SU-DHL-6 (cell line): ENCODE measurements around the gene HRG.
"Not testable (repeated sequence)": the region's sequence is repeated elsewhere in the genome, so short reads cannot be mapped to it uniquely, and the experiment has no call there.

Experiments used
- H2AFZ ChIP-seq: fragments of 200-600 bp; sonication (generic); 2 replicates; pipeline ENCODE4 v1.6.1; 2014; ENCODE audit warnings: low read depth, mild to moderate bottlenecking, moderate library complexity, mixed read lengths, antibody characterized with exemption, low read length; ENCODE audit not compliant: severe bottlenecking
- H3F3A ChIP-seq: fragments of 200-600 bp; shearing (Covaris generic); 2 replicates; pipeline ENCODE4 v1.6.0; 2016; ENCODE audit warnings: antibody characterized with exemption, mild to moderate bottlenecking; ENCODE audit not compliant: insufficient read depth
- H3K27ac ChIP-seq: fragments of 200-600 bp; sonication (generic); 2 replicates; pipeline ENCODE4 v1.5.1; 2016; ENCODE audit warnings: low read depth, mild to moderate bottlenecking, low read length, moderate library complexity, mixed read lengths
- H3K27me3 ChIP-seq: fragments of 200-600 bp; sonication (generic), shearing (Covaris generic); 2 replicates; pipeline ENCODE4 v1.6.0; 2014; ENCODE audit warnings: mild to moderate bottlenecking, low read length
- H3K36me3 ChIP-seq: fragments of 200-600 bp; sonication (generic); 2 replicates; pipeline ENCODE4 v1.6.1; 2014; ENCODE audit warnings: mild to moderate bottlenecking, low read length, mixed read lengths
- H3K4me2 ChIP-seq: fragments of 300-600, 200-600 bp; shearing (Covaris generic), sonication (generic); 2 replicates; pipeline ENCODE4 v1.6.0; 2014; ENCODE audit warnings: low read length, low read depth, mild to moderate bottlenecking; ENCODE audit not compliant: poor library complexity, severe bottlenecking
- H3K4me3 ChIP-seq: fragments of 200-600 bp; sonication (generic); 2 replicates; pipeline ENCODE4 v1.5.1; 2014; ENCODE audit warnings: antibody characterized with exemption, low read length, mild to moderate bottlenecking, mixed read lengths; ENCODE audit not compliant: insufficient read depth, poor library complexity, severe bottlenecking
- H3K79me2 ChIP-seq: fragments of 200-600 bp; sonication (generic); 2 replicates; pipeline ENCODE4 v1.6.1; 2014; ENCODE audit warnings: mild to moderate bottlenecking, low read length, moderate library complexity; ENCODE audit not compliant: insufficient read depth
- H3K9ac ChIP-seq: fragments of 200-600 bp; sonication (generic); 2 replicates; pipeline ENCODE4 v1.7.0; 2014; ENCODE audit warnings: mild to moderate bottlenecking, low read length
- H3K9me2 ChIP-seq: fragments of 200-600 bp; sonication (generic); replicated peaks from 2 replicates; pipeline ENCODE4 v1.6.1; 2014; ENCODE audit warnings: low read length; ENCODE audit not compliant: insufficient read depth
- H3K9me3 ChIP-seq: fragments of 200-600 bp; sonication (generic); 2 replicates; pipeline ENCODE4 v1.6.1; 2014; ENCODE audit warnings: low read length, mixed read lengths; ENCODE audit not compliant: insufficient read depth
- H4K20me1 ChIP-seq: fragments of 200-600 bp; sonication (generic); 2 replicates; pipeline ENCODE4 v1.6.1; 2014; ENCODE audit warnings: low read depth, mild to moderate bottlenecking, antibody characterized with exemption, low read length, moderate library complexity, mixed read lengths
- CTCF ChIP-seq: fragments of 200-600 bp; sonication (generic); IDR thresholded peaks from one replicate; pipeline ENCODE4 v1.5.1; 2017; ENCODE audit warnings: antibody characterized with exemption, mild to moderate bottlenecking, low read length, moderate library complexity; ENCODE audit not compliant: insufficient read depth, poor library complexity, severe bottlenecking
- EZH2phosphoT487 ChIP-seq: fragments of 200-600 bp; sonication (generic), shearing (Covaris generic); conservative IDR thresholded peaks from 2 replicates; pipeline ENCODE4 v1.6.1; 2018; ENCODE audit warnings: mild to moderate bottlenecking, antibody characterized with exemption, low read length, moderate library complexity, mixed read lengths

Gene HRG

GRCh38 chr3:186687120-186687651 is 21.4 kb downstream of the HRG start:
- H3K36me3 ChIP-seq, result no peaks in the 10 kb centered on the region
- no peaks in the 10 kb centered on the region for H3K79me2 ChIP-seq
- H3K27ac ChIP-seq, result no peak overlapping the region
- no peaks in the 10 kb centered on the region for H3F3A ChIP-seq
- no peak overlapping the region for H3K4me3 ChIP-seq
- no peak overlapping the region for H3K9ac ChIP-seq
- H3K9me3 ChIP-seq, result peaks cover 8% of the 10 kb centered on the region; the same call in 1 of the 2 replicates
- no peaks in the 10 kb centered on the region for H4K20me1 ChIP-seq
- TF ChIP-seq CTCF, result no peak
- TF ChIP-seq EZH2phosphoT487, result no peak
- no peak overlapping the region for H3K4me2 ChIP-seq
- no peak overlapping the region for H2AFZ ChIP-seq
- no peaks in the 10 kb centered on the region for H3K27me3 ChIP-seq
- no peaks in the 10 kb centered on the region for H3K9me2 ChIP-seq

- not testable (repeated sequence) for H3K9ac ChIP-seq, H4K20me1 ChIP-seq, H3K27ac ChIP-seq, H3K9me3 ChIP-seq, H3K27me3 ChIP-seq, H3K4me2 ChIP-seq, H3K9me2 ChIP-seq, H3K4me3 ChIP-seq, H3K79me2 ChIP-seq, H3K36me3 ChIP-seq, H2AFZ ChIP-seq, H3F3A ChIP-seq
Observed at GRCh38 chr3:186690304-186690703, 24.5 kb downstream of the HRG start.

- Histone ChIP-seq H3K9me3 (no peaks in the 10 kb centered on the region), H3K4me3 (no peak overlapping the region), H3K9me2 (no peaks in the 10 kb centered on the region), H3K79me2 (no peaks in the 10 kb centered on the region), H3K27me3 (no peaks in the 10 kb centered on the region), H3K9ac (no peak overlapping the region), H3K4me2 (no peak overlapping the region), H2AFZ (no peak overlapping the region), H4K20me1 (no peaks in the 10 kb centered on the region), H3K36me3 (no peaks in the 10 kb centered on the region), H3K27ac (no peak overlapping the region), H3F3A (no peaks in the 10 kb centered on the region)
- no peak for TF ChIP-seq EZH2phosphoT487
- no peak for TF ChIP-seq CTCF
Observed at GRCh38 chr3:186691676-186692075, 25.9 kb downstream of the HRG start.

- Histone ChIP-seq H3K4me2 (no peak overlapping the region), H3F3A (no peaks in the 10 kb centered on the region), H3K27ac (no peak overlapping the region), H3K27me3 (no peaks in the 10 kb centered on the region), H3K4me3 (no peak overlapping the region), H3K9me2 (no peaks in the 10 kb centered on the region), H4K20me1 (no peaks in the 10 kb centered on the region), H3K36me3 (no peaks in the 10 kb centered on the region), H3K9me3 (no peaks in the 10 kb centered on the region), H3K9ac (no peak overlapping the region), H3K79me2 (no peaks in the 10 kb centered on the region), H2AFZ (no peak overlapping the region)
- TF ChIP-seq EZH2phosphoT487 (no peak), CTCF (no peak)
Observed at GRCh38 chr3:186693843-186694242, 28.0 kb downstream of the HRG start.
